Tongue (tissue), 2 donors: ENCODE results near the gene FER1L5. TPM values are rescaled to one million over a fixed set of nuclear protein-coding genes. Genes with fewer than 3 reads are reported as not detected.
A peak's percentile ranks its signal among the peaks of the same experiment; 100 is the strongest.
"Not testable (repeated sequence)": the region's sequence is repeated elsewhere in the genome, so short reads cannot be mapped to it uniquely, and the experiment has no call there.

Experiments
- DNase-seq: peaks from one replicate; pipeline ENCODE4 v3.0.0-alpha.2; 2015
- total RNA-seq: library from RNA; depleted of rRNA; stranded (reverse); fragments of >200 nt; gene quantifications from one replicate; pipeline ENCODE4 v1.2.3, GENCODE V29; 2014

FER1L5 gene
- total RNA-seq, 1 donor from 2014 or later, result under 0.01 TPM

- DNase-seq, result peak; percentile 8
Observed at GRCh38 chr2:96636551-96637171, 5.9 kb upstream of the FER1L5 start.

- peak; percentile 84 for DNase-seq
Observed at GRCh38 chr2:96637385-96638143, 5.0 kb upstream of the FER1L5 start.

GRCh38 chr2:96638144-96639121 is 4.1 kb upstream of the FER1L5 start, which contains the start of gene KANSL3:
Gene KANSL3 (minus strand): TSS chr2:96638312. CDS start chr2:96637135, 1,177 bp downstream.
- peak; percentile 96 for DNase-seq

- no peak for DNase-seq
Observed at GRCh38 chr2:96647681-96648080, 5.1 kb downstream of the FER1L5 start.

DNA sequence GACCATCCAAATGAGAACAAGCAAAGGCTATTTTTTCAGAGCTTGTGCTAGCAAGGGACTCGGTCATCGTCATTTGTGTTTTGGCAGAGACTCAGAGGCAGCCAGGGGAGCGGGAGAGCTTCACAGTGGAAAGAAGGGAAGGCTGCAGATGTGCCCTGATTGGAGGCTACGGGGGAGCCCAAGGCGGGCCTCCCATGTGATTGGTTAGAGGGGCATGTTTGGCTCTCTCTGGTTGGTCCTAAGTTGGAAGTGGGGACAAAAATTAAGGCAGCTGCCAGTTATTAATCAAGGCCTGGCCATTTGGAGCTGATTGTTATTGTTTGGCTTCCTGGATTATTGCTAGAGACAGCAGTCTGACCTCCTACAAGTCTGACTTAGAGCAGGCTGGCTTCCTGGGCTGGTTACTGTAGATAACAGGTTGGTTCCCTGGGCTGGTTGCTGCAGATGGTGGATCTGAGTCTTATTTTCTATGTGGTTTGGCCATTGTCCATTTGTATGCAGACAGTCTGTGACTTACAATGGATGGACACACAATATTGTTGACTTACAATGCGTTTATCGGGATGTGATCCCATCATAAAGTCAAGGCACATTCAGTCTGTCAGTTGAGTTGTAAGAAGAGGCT is 5.9 kb downstream of the FER1L5 start:
- no peak for DNase-seq

DNA sequence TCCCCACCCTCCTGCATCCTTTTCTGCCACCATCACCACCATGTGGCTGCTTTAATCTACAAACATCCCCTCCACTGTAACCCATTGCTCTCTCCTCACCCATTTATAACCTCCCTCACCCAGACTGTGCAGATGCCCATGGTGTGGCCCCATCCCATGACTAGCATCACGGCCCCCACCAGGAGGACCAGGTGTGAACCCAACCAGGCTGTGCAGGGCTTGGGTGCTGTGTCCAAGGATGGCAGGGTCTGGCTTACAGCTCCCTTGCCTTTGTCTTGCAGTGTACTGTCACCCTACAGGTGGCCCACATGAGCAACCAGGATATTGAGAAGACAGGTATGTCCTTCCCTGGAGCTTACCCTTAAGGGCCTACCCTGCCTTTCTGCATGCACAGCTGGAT is 6.8 kb downstream of the FER1L5 start:
- no peak for DNase-seq

GRCh38 chr2:96651793-96652192 is 9.2 kb downstream of the FER1L5 start:
- DNase-seq, result no peak

GRCh38 chr2:96654791-96655190 is 12.2 kb downstream of the FER1L5 start:
- DNase-seq, result not testable (repeated sequence)

GRCh38 chr2:96655526-96655925 is 13.0 kb downstream of the FER1L5 start:
- DNase-seq, result no peak

- DNase-seq, result no peak
Observed at GRCh38 chr2:96656540-96656939, 14.0 kb downstream of the FER1L5 start.

DNA sequence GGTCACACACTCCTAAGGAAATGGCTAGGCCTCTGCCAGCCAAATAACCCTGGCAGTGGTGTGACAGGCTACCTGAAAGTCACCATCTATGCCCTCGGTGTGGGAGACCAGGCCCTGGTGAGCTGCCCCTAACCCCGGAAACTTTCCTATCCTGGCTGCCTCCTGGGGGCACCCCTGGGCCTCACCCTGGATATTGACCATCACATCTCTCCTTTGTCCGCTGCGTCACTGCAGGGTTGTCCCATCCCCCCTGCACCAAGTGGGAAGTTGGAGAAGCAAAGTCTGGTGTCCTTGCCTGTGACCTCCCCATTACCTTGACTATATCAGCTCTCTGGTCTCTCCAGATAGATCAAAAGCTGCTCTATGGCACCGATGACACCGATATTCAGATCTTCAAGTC is 18.8 kb downstream of the FER1L5 start:
- DNase-seq, result no peak

- no peak for DNase-seq
Observed at GRCh38 chr2:96662360-96662759, 19.8 kb downstream of the FER1L5 start.

- no peak for DNase-seq
Observed at GRCh38 chr2:96663177-96663576, 20.6 kb downstream of the FER1L5 start.

- DNase-seq, result no peak
Observed at GRCh38 chr2:96663829-96664228, 21.3 kb downstream of the FER1L5 start.

DNA sequence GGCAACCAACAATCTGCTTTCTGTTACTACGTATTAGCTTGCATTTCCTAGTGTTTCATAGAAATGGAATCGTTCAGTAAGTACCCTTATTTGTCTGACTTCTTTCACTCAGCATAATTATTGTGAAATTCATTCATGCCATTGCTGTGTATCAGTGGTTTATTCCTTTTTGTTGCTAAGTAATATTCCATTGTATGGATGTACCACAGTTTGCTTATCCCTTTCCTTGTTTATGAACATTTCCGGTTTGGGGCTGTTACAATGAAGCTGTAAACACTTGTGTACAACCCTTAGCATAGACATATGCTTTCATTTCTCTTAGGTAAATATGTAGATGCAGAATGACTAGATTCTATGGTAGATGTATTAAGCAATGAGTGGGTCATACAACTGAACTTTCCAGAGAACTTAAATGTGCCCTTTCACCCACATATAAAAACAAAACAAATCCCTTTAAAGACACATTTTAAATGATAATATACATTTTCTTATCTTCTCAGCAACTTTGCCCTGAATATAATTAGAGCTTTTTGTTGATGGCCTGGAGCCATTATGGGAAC is 21.9 kb downstream of the FER1L5 start:
- no peak for DNase-seq

DNA sequence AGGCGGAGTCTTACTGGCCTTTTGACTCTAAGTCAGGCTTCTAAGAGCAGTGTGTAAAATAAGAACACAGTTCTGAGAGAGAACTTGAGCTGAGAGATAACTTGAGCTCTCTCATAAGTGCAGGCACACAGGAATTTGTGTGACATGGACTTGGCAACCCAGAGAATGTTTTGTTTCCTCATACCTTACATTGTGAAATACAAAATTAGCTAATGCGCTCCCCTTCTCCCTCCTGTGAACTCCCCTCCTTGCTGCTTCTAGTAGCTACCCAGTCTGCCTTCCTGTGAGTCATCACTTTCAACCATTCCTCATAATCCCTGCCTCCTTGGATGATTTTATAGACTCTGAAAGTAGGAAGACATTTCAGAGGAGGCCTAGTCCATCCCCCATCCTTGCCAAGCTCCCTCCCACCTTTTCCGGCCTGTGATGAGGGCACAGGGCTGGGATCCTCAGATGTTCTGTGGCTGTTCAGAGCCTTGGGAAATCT is 22.6 kb downstream of the FER1L5 start:
- peak; percentile 44 for DNase-seq

DNA sequence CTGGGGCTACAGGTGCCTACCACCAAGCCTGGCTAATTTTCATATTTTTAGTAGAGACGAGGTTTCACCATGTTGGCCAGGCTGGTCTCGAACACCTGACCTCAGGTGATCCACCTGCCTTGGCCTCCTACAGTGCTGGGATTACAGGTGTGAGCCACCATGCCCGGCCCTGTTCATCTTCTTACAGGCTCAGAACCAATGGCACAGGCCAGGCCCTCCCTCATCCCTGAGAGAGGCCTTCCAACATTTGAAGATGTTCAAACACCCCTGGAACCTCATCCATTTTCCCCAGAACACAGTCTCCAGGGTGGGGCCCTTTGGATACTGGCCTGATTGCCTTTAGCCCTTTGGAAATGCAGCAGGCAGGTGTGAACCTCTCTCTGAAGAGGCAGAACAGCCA is 23.2 kb downstream of the FER1L5 start:
- DNase-seq, result not testable (repeated sequence)

GRCh38 chr2:96668771-96669170 is 26.2 kb downstream of the FER1L5 start:
- no peak for DNase-seq

- no peak for DNase-seq
Observed at GRCh38 chr2:96669539-96670215, 27.1 kb downstream of the FER1L5 start.

- peak; percentile 48 for DNase-seq
Observed at GRCh38 chr2:96679848-96680247, 37.3 kb downstream of the FER1L5 start.

DNA sequence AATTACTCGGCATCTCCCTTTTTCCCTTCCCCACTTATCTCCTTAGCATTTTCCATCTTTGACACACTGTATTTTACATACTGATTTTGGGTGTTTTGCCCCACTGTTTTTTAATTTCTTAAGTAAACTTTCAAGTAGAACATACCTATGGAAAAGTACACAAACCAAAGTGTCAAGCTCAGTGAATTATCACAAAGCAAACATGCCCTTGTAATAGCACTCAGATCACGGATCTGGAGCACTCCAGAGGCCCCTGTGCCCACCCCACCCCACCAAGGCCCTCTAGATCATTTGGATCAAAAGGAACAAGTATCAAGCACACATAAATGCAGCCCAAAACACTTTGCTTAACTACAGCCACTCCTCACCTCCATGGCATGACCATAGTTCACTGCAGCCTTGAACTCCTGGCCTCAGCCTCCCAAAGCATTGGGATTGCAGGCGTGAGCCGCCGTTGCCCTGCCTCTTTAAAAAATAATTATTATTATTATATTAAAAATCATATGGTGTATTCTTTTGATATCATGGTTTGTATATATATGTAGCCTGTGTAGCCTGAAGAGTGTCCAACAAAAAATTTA is 38.1 kb downstream of the FER1L5 start:
- no peak for DNase-seq
